HepG2 (cell line): ENCODE measurements around the gene GGNBP2. TPM values are rescaled to one million over a fixed set of nuclear protein-coding genes. Genes with fewer than 3 reads are reported as not detected.
A peak's percentile ranks its signal among the peaks of the same experiment; 100 is the strongest.

Experiments
- ATAC-seq: fragments of 200-7000 bp; cut with Tn5 transposase; 3 replicates; pipeline ENCODE4 v1.9.1; 2020; ENCODE audit warnings: mild to moderate bottlenecking, moderate library complexity
- BruUV-seq: library from RNA; stranded (reverse); fragments of 400-500 nt; replicated peaks from 2 replicates; lab custom pipeline; 2021; lab: Mats Ljungman, UMichigan
- CTCF ChIA-PET: fragments of 300-600 bp; formaldehyde crosslinking; extraction: SDS; loops from one replicate; lab custom pipeline; 2021; ENCODE audit warnings: low total read pairs, inconsistent platforms, low intra/inter-chr PET ratio; lab: Yijun Ruan, JAX
- POLR2A ChIA-PET: fragments of 350-600 bp; sonication (Branson Sonifier 250); formaldehyde crosslinking; loops from one replicate; lab custom pipeline; 2020; ENCODE audit warnings: antibody characterized with exemption, inconsistent platforms; lab: Yijun Ruan, JAX
- DNase-seq: peaks from one replicate; pipeline ENCODE4 v3.0.0-alpha.2; 2015; ENCODE audit warnings: low spot score
- FAIRE-seq: peaks from 3 replicates; lab custom pipeline; 2011; peaks lifted over from hg19 to GRCh38; lab: Jason Lieb, UNC
- H2AFZ ChIP-seq: one replicate; pipeline ENCODE4 v1.6.1; 2011; ENCODE audit warnings: low read length, inconsistent platforms
- H3K27ac ChIP-seq: fragments of 300-600 bp; 3 replicates; pipeline ENCODE4 v1.8.0; 2011; ENCODE audit warnings: mixed run types, mild to moderate bottlenecking, mixed read lengths, low read length, inconsistent platforms; ENCODE audit not compliant: insufficient read depth; ENCODE audit errors: extremely low read length
- H3K27me3 ChIP-seq, 2 experiments: fragments of 200-600 bp in 1 of 2; 2 replicates in 1 of 2; 3 replicates in 1 of 2; pipeline versions ENCODE4 v1.6.0 to v1.8.0; 2011; ENCODE audit warnings: low read length in 2 of 2, mild to moderate bottlenecking in 2 of 2, moderate library complexity in 2 of 2, inconsistent platforms in 1 of 2; ENCODE audit not compliant: insufficient read depth in 2 of 2, control insufficient read depth in 1 of 2
- H3K36me3 ChIP-seq, 2 experiments: fragments of 200-600 bp in 1 of 2; replicated peaks in 1 of 2; 2 replicates in 1 of 2; 3 replicates in 1 of 2; pipeline versions ENCODE4 v1.5.1 to v1.8.0; 2011; ENCODE audit warnings: low read length in 2 of 2, inconsistent platforms in 1 of 2; ENCODE audit not compliant: insufficient read depth in 2 of 2, control insufficient read depth in 1 of 2
- H3K4me1 ChIP-seq: 2 replicates; pipeline ENCODE4 v1.5.1; 2012; ENCODE audit warnings: low read length, inconsistent platforms; ENCODE audit not compliant: insufficient read depth
- H3K4me2 ChIP-seq: 2 replicates; pipeline ENCODE4 v1.6.0; 2011; ENCODE audit warnings: low read depth, low read length, inconsistent platforms
- H3K4me3 ChIP-seq, 3 experiments: fragments of 200-600 bp in 1 of 3; sonication (generic), shearing (Covaris generic) in 1 of 3; replicated peaks in 1 of 3; 2 replicates each; pipeline ENCODE4 v1.5.1; 2011 to 2016; ENCODE audit warnings: low read length in 3 of 3, inconsistent platforms in 2 of 3, low read depth in 2 of 3, mild to moderate bottlenecking in 2 of 3, control low read depth in 1 of 3, mixed read lengths in 1 of 3; ENCODE audit not compliant: insufficient read depth in 1 of 3
- H3K79me2 ChIP-seq: one replicate; pipeline ENCODE4 v1.6.1; 2011; ENCODE audit warnings: low read length, inconsistent platforms; ENCODE audit not compliant: insufficient read depth
- H3K9ac ChIP-seq: 2 replicates; pipeline ENCODE4 v1.6.0; 2011; ENCODE audit warnings: mild to moderate bottlenecking, low read depth, low read length, inconsistent platforms; ENCODE audit not compliant: insufficient read depth
- H3K9me3 ChIP-seq: 2 replicates; pipeline ENCODE4 v1.5.1; 2012; ENCODE audit warnings: mild to moderate bottlenecking, low read length
- H4K20me1 ChIP-seq: 2 replicates; pipeline ENCODE4 v1.6.0; 2011; ENCODE audit warnings: inconsistent platforms, mild to moderate bottlenecking, low read length, moderate library complexity; ENCODE audit not compliant: insufficient read depth
- AGO2 ChIP-seq: fragments of 200-400 bp; formaldehyde crosslinking; optimal IDR thresholded peaks from 2 replicates; pipeline ENCODE3; 2017; ENCODE audit warnings: mild to moderate bottlenecking, low read depth, low read length, moderate library complexity
- CHCHD3 ChIP-seq: sonication (generic); formaldehyde crosslinking; IDR thresholded peaks from 2 replicates; pipeline ENCODE4 v1.8.0; 2022; ENCODE audit warnings: mild to moderate bottlenecking, missing genetic modification reagents, moderate library complexity
- FOXP1 ChIP-seq, 2 experiments: fragments of 450-650 bp in 1 of 2; IDR thresholded peaks; 2 replicates each; pipeline ENCODE4 v1.6.1; 2017 to 2018; ENCODE audit warnings: antibody characterized with exemption in 1 of 2
- NFKBIZ ChIP-seq: IDR thresholded peaks from 2 replicates; pipeline ENCODE4 v1.6.1; 2018; ENCODE audit warnings: missing genetic modification reagents, missing compliant biosample characterization
- NONO ChIP-seq, 2 experiments: fragments of 450-650 bp in 1 of 2; sonication (generic) in 1 of 2; formaldehyde crosslinking in 1 of 2; IDR thresholded peaks in 1 of 2; conservative IDR thresholded peaks in 1 of 2; 2 replicates each; pipeline versions ENCODE4 v1.6.1 to v1.8.0; 2017 to 2022; ENCODE audit warnings: mild to moderate bottlenecking in 1 of 2, missing genetic modification reagents in 1 of 2, moderate library complexity in 1 of 2
- ONECUT2 ChIP-seq: sonication (generic); formaldehyde crosslinking; IDR thresholded peaks from 2 replicates; pipeline ENCODE4 v1.4.0; 2020; ENCODE audit warnings: missing genetic modification reagents
- PAX8 ChIP-seq: sonication (generic); formaldehyde crosslinking; IDR thresholded peaks from 2 replicates; pipeline ENCODE4 v1.8.0; 2022; ENCODE audit warnings: mild to moderate bottlenecking, missing genetic modification reagents, borderline replicate concordance
- PHF8 ChIP-seq: sonication (generic); formaldehyde crosslinking; IDR thresholded peaks from 2 replicates; pipeline ENCODE4 v1.5.0; 2020; ENCODE audit warnings: missing genetic modification reagents
- SOX13 ChIP-seq, 3 experiments: fragments of 450-650 bp in 1 of 3; sonication (generic) in 1 of 3; formaldehyde crosslinking in 1 of 3; IDR thresholded peaks in 2 of 3; conservative IDR thresholded peaks in 1 of 3; 2 replicates each; pipeline versions ENCODE4 v1.5.0 to v1.6.1; 2016 to 2020; ENCODE audit warnings: antibody characterized with exemption in 1 of 3, mild to moderate bottlenecking in 1 of 3, missing compliant biosample characterization in 1 of 3, missing genetic modification reagents in 1 of 3, moderate library complexity in 1 of 3
- WGBS: methylation state at CpG from one replicate; pipeline ENCODE4 v1.1.6; 2017; ENCODE audit warnings: low lambda C conversion rate; 5-methylcytosine and 5-hydroxymethylcytosine counted together
- in situ Hi-C: cut with HindIII; loops from 2 replicates; pipeline ENCODE4 v1.10.0; 2017; ENCODE audit warnings: low pct_unique_long_range_greater_than_20kb; ENCODE audit not compliant: extremely low pct_ligation_motif_present
- intact Hi-C: fragments of 100-400 bp; cut with micrococcal nuclease; formaldehyde crosslinking; loops from one replicate; pipeline ENCODE4 v1.10.0; 2022; ENCODE audit not compliant: unreplicated experiment
- polyA plus RNA-seq, 8 experiments: library from polyadenylated mRNA; depleted of rRNA in 3 of 8; stranded (reverse) in 7 of 8; unstranded in 1 of 8; fragments of >200 nt; fragmentation: Illumina TruSeq in 4 of 8; extraction: Trizol in 4 of 8; gene quantifications; 2 replicates each; pipeline versions ENCODE4 v1.2.1 to v1.2.3, GENCODE V29; 2011 to 2016; ENCODE audit warnings: low read depth in 4 of 8, missing spikeins in 1 of 8, mixed read lengths in 1 of 8; ENCODE audit not compliant: insufficient read depth in 1 of 8
- total RNA-seq, 5 experiments: library from RNA; depleted of rRNA; stranded (reverse); fragments of >200 nt; fragmentation: Illumina TruSeq; extraction: Trizol; gene quantifications; 2 replicates each; pipeline ENCODE4 v1.2.3, GENCODE V29; 2016; ENCODE audit warnings: low read depth in 1 of 5
- TF ChIP-seq, protein P1 (sequence below): sonication (generic); formaldehyde crosslinking; IDR thresholded peaks from 2 replicates; pipeline ENCODE4 v1.4.0; 2020; ENCODE audit warnings: mild to moderate bottlenecking, missing genetic modification reagents

GGNBP2 gene
- total and polyA plus RNA-seq, 2 of the 13 experiments (the other 11 are each of a cell fraction or from before 2014, with no cell fraction given): 53.3 to 84.2 TPM

DNA sequence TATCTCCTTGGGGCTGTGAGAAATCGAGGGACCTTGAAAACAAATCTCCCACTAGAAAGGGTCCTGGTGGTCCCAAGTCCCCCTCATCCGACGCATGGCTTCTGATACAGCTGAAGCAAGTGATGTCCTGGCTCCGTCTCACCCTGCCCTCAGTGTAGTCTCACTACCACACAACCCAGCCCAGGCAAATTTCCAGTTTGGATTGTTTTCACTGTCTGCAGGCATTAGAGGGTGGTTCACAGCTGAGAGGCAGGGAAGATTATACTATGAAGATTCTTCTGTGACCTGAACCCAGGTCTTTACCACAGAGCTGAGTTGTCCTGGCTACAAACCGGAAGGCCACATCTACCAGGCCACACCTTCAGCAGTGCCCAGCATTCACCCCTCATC lies 40.6 kb upstream of the GGNBP2 start:
- 100% methylated on average over 3 of the region's 5 CpGs for WGBS
- ChIA-PET POLR2A (no interaction called here), CTCF (no interaction called here)

DNA sequence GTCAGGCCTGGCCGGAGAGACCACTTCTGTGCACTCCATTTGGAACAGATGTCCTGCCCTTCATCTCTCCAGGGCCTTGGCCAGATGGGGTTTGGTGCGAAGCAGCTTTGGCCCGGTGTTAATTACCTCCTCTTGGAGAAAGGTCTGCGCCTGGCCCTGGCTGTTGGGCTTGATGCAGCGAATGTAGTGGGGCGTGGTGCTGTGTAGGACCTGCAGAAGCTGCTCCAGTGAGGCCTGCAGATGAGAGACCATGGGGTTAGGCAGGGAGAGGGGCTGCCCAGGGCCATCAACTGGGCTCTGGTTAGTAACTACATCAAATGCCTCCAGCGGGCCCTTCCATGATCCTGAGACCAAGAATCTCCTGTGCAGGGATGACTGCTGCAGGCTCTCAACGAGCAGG lies 39.5 kb upstream of the GGNBP2 start:
- TF ChIP-seq PAX8 (CRISPR knock-in tag): no peak
- TF ChIP-seq, protein P1, sequence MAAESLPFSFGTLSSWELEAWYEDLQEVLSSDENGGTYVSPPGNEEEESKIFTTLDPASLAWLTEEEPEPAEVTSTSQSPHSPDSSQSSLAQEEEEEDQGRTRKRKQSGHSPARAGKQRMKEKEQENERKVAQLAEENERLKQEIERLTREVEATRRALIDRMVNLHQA (CRISPR knock-in tag): no peak
- TF ChIP-seq CHCHD3 (CRISPR knock-in tag): no peak
- no peak for TF ChIP-seq ONECUT2 (CRISPR knock-in tag)
- TF ChIP-seq PHF8 (CRISPR knock-in tag): no peak
- no peak for TF ChIP-seq FOXP1 (IDR thresholded peaks at IDR 0.05)
- TF ChIP-seq FOXP1 (CRISPR knock-in tag; IDR thresholded peaks at IDR 0.05): no peak
- TF ChIP-seq SOX13 (IDR thresholded peaks at IDR 0.05): no peak
- no peak for TF ChIP-seq SOX13 (CRISPR knock-in tag; conservative IDR thresholded peaks at IDR 0.05 in 1 of 2, IDR thresholded peaks at IDR 0.05 in 1 of 2)
- peak; percentile 33 for TF ChIP-seq AGO2
- no peak for TF ChIP-seq NONO (IDR thresholded peaks at IDR 0.05)
- TF ChIP-seq NONO (CRISPR knock-in tag; conservative IDR thresholded peaks at IDR 0.05): no peak
- ChIA-PET POLR2A (interaction anchor here (1.1 kb wide), 1 partner anchor 17 kb away, joined by 4 read pairs; no protein-coding TSS in a partner anchor), CTCF (no interaction called here)
- Histone ChIP-seq H3K9me3 (no peaks in the 10 kb centered on the region), H3K4me2 (no peak overlapping the region), H2AFZ (no peak overlapping the region), H3K27ac (no peak overlapping the region), H3K4me1 (peaks cover 18% of the 10 kb centered on the region), H3K79me2 (no peaks in the 10 kb centered on the region), H3K27me3 (no peaks in the 10 kb centered on the region), H3K36me3 (peaks cover 26 to 56% of the 10 kb centered on the region in 2 experiments), H4K20me1 (no peaks in the 10 kb centered on the region), H3K9ac (no peak overlapping the region), H3K4me3 (no peak overlapping the region)
- FAIRE-seq (no peak), ATAC-seq (no peak), DNase-seq (no peak)
- no TSS peak for BruUV-seq
- 98% methylated on average over 6 of the region's 8 CpGs for WGBS
- in situ Hi-C loops (no loop called here), intact Hi-C loops (no loop called here)

More for the DNA sequence above, 40.6 kb upstream of the GGNBP2 start:
- TF ChIP-seq AGO2 (peak; percentile 0), NFKBIZ (CRISPR knock-in tag) (no peak)
- in situ Hi-C loops: no loop called here
- intact Hi-C loops: no loop called here
- BruUV-seq: no TSS peak
- Histone ChIP-seq H3K9me3 (no peaks in the 10 kb centered on the region), H3K4me2 (no peak overlapping the region), H3K36me3 (peaks cover 26 to 52% of the 10 kb centered on the region in 2 experiments), H3K4me1 (peaks cover 18% of the 10 kb centered on the region), H2AFZ (no peak overlapping the region), H3K27ac (no peak overlapping the region), H3K27me3 (no peaks in the 10 kb centered on the region), H3K79me2 (no peaks in the 10 kb centered on the region), H3K9ac (no peak overlapping the region), H3K4me3 (no peak overlapping the region), H4K20me1 (no peaks in the 10 kb centered on the region)
- no peak for DNase-seq
- no peak for ATAC-seq
- no peak for FAIRE-seq
